NCI-H460 (cell line): Measurements from ENCODE around the gene POLR1B. TPM values are rescaled to one million over a fixed set of nuclear protein-coding genes. Genes with fewer than 3 reads are reported as not detected.
"Not testable (repeated sequence)": the region's sequence is repeated elsewhere in the genome, so short reads cannot be mapped to it uniquely, and the experiment has no call there.

Experiments
- DNase-seq: peaks from one replicate; pipeline ENCODE4 v3.0.0-alpha.2; 2016; ENCODE audit warnings: low read depth; ENCODE audit errors: extremely low read depth
- total RNA-seq: library from RNA; depleted of rRNA; stranded (reverse); fragments of >200 nt; shearing (Covaris generic); gene quantifications from 2 replicates; pipeline ENCODE4 v1.2.3, GENCODE V29; 2014

Gene POLR1B
- total RNA-seq, 1 experiment from 2014 or later: 43.0 TPM

- no peak for DNase-seq
Measured at GRCh38 chr2:112597537-112598322, 55.5 kb downstream of the POLR1B start.

- DNase-seq: no peak
Measured at GRCh38 chr2:112600634-112601033, 58.4 kb downstream of the POLR1B start.

DNA sequence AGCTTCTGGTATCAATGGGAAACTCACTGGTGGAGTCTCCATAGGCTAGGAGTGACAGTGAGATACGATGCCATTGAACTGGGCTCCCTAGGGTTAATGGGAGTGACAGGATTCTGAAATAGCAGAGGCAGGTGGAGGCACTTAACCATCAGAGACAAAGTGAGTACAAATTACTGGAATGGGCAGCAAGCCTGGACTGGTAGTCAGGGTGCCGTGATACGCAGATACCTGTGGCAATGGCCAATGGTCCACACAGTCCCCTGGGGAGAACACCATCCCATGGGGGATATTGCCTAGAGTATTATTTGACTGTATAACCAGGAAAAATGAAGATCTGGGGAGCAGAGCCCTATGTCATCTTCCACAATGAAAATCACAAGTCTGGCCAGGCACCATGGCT, 59.5 kb downstream of the POLR1B start:
- no peak for DNase-seq

GRCh38 chr2:112602917-112603316, 60.7 kb downstream of the POLR1B start:
- no peak for DNase-seq

- DNase-seq: no peak
Measured at GRCh38 chr2:112603731-112604130, 61.5 kb downstream of the POLR1B start.

- DNase-seq: no peak
Measured at GRCh38 chr2:112604952-112605351, 62.7 kb downstream of the POLR1B start.

GRCh38 chr2:112605926-112606325, 63.7 kb downstream of the POLR1B start:
- no peak for DNase-seq

- DNase-seq: no peak
Measured at GRCh38 chr2:112606547-112606946, 64.3 kb downstream of the POLR1B start.

DNA sequence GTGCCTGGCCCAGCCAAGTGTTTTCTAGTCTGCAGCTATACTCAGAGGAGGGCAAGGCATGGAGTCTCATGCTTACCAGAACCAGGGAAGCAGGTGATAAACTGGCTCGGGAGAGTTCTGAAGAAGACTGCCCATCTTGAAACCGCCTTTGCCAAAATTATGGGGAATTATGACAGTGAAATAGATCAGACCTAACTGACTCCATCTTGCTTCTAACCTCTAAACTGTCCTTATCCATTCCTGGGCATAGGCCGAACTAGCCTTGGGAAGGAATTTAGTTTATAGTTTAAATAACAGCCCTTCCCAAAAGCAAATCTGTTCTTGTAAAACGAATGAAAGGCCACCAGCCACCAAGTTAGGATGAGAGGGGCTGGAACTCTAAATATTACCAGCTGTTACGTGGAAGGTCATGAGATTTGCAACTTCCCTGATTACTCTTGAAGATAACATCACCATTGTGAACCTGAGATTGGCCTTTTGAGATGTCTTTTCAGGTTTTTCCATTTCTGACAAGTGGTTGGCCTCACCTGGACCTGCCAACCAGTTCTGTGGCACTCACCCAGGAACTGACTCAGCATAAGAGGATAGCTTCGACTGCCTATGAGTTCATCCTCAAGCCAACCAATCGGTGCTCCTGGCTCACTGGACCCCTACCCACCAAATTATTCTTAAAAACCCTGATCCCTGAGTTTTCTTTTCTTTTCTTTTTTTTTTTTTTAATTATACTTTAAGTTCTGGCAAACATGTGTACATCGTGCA, 65.6 kb downstream of the POLR1B start:
- no peak for DNase-seq

DNA sequence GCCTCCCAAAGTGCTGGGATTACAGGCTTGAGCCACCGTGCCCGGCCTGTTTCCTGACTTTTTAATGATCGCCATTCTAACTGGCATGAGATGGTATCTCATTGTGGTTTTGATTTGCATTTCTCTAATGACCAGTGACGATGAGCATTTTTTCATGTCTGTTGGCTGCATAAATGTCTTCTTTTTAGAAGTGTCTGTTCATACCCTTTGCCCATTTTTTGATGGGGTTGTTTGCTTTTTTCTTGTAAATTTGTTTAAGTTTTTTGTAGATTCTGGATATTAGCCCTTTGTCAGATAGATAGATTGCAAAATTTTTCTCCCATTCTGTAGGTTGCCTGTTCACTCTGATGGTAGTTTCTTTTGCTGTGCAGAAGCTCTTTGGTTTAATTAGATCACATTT, 67.1 kb downstream of the POLR1B start:
- not testable (repeated sequence) for DNase-seq

DNA sequence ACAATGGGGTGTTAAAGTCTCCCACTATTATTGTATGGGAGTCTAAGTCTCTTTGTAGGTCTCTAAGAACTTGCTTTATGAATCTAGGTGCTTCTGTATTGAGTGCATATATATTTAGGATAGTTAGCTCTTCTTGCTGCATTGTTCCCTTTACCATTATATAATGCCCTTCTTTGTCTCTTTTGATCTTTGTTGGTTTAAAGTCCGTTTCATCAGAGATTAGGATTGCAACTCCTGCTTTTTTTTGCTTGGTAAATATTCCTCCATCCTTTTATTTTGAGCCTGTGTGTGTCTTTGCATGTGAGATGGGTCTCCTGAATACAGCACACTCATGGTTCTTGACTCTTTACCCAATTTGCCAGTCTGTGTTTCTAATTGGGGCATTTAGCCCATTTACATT, 70.0 kb downstream of the POLR1B start:
- DNase-seq: not testable (repeated sequence)

DNA sequence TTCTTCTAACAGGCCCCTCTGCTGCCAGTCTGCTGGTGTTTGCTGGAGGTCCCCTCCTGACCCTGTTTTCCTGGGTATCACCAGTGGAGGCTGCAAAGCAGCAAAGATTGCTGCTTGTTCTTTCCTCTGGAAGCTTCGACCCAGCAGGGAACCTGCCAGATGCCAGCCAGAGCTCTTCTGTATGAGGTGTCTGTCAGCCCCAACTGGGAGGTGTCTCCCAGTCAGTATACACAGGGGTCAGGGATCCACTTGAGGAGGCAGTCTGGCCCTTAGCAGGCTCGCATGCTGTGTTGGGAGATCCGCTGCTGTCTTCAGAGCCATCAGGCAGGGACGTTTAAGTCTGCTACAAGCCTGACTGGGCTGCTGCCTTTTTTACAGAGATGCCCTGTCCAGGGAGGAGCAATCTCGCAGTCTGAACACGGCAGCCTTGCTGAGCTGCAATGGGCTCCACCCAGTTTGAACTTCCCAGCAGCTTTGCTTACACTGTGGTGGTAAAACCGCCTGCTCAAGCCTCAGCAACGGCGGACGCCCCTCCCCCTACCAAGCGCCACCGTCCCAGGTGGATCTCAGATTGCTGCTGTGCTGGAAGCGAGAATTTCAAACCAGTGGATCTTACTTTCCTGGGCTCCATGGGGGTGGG, 72.1 kb downstream of the POLR1B start:
- no peak for DNase-seq

GRCh38 chr2:112615051-112615450, 72.8 kb downstream of the POLR1B start:
- DNase-seq: no peak

DNA sequence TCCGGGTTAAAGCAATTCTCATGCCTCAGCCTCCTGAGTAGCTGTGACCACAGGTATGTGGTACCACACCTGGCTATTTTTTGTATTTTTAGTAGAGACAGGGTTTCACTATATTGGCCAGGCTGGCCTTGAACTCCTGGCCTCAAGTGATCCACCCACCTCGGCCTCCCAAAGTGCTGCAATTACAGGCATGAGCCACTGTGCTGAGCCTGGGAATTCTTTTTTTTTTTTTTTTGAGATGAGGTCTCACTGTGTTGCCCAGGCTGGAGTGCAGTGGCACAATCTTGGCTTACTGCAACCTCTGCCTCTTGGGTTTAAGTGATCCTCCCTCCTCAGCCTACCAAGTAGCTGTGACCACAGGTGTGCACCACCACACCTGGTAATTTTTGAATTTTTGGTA, 73.5 kb downstream of the POLR1B start:
- DNase-seq: not testable (repeated sequence)

GRCh38 chr2:112618383-112618782, 76.1 kb downstream of the POLR1B start:
- DNase-seq: no peak

GRCh38 chr2:112621790-112622527, 79.7 kb downstream of the POLR1B start:
- DNase-seq: no peak

- DNase-seq: peak; percentile 88
Measured at GRCh38 chr2:112622528-112622849, 80.2 kb downstream of the POLR1B start.

DNA sequence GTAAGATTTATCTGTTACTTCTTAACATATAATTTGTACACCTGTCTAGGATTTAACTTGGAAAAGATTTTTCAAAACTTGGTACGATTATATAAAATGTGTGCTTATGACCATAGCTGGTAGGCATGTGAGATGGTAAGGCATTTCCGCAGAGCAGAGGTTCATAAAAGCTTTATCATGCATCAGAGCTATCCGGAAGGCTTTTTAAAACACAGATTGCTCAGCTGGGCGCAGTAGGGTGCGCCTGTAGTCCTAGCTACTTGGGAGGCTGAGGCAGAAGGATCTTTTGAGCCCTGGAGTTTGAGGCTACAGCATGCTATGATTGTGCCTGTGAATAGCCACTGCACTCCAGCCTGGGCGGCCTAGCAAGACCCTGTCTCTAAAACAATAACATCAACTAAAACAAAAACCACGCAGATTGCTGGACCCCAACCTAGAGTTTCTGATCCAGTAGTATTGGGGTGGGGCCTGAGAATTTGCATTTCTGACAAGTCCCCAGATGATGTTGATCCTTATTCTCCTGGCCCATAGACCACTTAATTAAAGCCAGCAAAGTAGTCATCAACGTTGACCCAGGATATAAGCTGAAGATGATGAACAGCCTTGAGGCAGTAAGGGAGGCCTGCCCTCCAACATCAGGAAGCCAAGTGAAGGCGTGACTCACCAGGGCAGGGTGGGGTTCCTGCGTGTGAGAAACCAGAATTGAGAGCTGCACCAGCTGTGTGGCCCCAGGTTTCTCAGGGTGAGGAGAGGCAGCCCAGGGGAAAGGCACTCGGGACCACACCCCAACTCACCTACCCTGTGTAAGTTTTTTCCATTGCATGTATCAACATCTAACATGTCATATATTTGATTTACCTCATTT, 81.9 kb downstream of the POLR1B start:
- DNase-seq: peak; percentile 94

GRCh38 chr2:112625474-112626114, 83.3 kb downstream of the POLR1B start:
- DNase-seq: no peak
